Inflammatory macrophage treated with lipopolysaccharide for 4 hours (primary cell): Measurements from ENCODE around the gene ST8SIA1.

Experiments used
- DNase-seq: peaks from one replicate; pipeline ENCODE4 v3.0.0-alpha.2; 2020

Gene ST8SIA1

GRCh38 chr12:22276867-22277266 lies 57.6 kb downstream of the ST8SIA1 start:
- peak; percentile 34 for DNase-seq

GRCh38 chr12:22276313-22276712 lies 58.2 kb downstream of the ST8SIA1 start:
- no peak for DNase-seq

- DNase-seq, result no peak
Observed at GRCh38 chr12:22275843-22276242, 58.7 kb downstream of the ST8SIA1 start.

DNA sequence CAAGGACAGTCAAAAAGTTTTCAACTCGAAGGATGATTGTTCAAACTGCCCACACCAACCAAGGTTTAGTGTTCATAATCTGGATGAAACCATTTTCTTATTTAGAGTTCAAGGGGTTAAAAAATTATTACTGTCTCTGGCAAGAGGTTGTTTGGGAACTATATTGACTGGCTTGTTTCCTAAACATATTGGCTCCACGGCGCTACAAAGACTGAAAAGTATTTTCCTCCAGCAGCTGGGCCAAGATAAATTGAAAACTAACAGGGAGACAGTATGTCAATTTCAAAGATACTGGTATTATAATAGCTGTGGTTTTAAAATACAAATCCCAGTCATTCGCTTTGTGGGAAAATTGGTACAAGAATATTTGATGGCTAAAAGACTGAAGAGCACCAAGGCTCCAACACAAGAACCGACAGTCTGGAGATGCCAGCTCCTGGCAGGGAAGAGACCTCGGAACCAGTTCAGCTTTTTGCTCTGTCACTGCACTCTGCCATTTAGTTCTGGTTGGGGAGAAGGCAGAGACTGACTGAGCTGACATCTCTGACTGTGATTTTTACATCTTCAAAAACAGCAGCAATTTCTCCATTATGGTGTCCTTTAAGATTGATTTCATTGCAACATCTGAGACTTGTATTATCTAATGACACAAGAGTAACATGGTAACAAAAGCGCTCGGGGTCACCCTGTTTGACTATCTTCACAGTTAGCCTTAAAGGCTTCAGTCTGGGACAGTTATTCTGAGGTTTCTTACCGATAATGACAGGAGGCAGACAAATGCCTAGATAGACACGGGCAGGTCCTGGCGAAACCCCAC lies 62.0 kb downstream of the ST8SIA1 start:
- DNase-seq, result no peak

GRCh38 chr12:22271023-22271422 lies 63.5 kb downstream of the ST8SIA1 start:
- no peak for DNase-seq

DNA sequence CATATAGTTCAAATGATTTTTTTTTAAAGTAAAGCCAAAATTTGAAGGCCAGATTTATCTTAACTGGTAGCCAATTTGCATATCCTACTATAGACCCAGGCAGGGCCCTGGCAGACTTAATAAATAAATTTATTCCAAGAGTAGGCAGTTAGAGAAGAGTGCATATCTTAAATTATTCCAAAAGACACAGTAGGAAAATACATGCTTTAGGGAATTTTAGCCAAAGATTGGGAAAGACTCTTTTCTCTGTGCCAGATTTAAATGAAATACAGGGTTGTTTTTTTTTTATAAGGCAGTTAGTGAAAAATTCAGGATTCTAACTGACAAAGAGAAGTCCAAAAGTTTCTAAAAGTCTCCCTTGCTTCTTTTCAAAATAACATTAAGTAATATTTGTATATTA lies 65.5 kb downstream of the ST8SIA1 start:
- no peak for DNase-seq

- DNase-seq, result no peak
Observed at GRCh38 chr12:22268406-22268805, 66.1 kb downstream of the ST8SIA1 start.

- no peak for DNase-seq
Observed at GRCh38 chr12:22266101-22266500, 68.4 kb downstream of the ST8SIA1 start.

DNA sequence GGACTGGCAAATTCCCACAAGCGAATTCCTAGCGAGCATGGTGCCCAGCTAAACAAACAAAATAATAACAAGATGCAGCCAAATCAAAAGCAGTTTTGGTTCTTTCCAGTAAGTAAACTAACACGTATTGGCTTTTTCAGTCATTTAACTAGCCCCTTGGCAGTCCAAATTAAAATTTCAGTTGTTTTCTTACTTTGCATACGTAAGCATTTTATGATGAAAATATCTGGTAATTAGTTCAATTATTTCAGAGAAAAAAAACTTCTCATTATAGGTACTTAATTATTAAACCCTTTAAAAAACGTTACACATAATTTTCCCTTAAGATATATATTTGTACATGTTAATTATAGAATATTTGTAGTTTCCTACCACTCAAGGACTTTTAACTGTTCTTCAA lies 70.1 kb downstream of the ST8SIA1 start:
- no peak for DNase-seq

- DNase-seq, result peak; percentile 21
Observed at GRCh38 chr12:22262309-22262708, 72.2 kb downstream of the ST8SIA1 start.

DNA sequence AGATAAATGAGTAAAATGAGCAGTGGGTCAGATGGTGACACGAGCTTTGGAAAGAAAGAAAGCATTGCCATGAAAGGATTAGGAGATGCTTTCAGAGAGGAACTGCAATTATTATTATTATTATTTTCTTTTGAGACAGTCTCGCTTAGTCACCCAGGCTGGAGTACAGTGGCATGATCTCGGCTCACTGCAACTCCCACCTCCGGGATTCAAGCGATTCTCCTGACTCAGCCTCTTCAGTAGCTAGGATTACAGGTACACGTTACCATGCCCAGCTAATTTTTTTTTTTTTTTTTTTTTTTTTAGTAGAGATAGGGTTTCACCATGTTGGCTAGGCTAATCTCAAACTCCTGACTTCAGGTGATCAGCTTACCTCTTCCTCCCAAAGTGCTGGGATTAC lies 77.4 kb downstream of the ST8SIA1 start:
- no peak for DNase-seq

DNA sequence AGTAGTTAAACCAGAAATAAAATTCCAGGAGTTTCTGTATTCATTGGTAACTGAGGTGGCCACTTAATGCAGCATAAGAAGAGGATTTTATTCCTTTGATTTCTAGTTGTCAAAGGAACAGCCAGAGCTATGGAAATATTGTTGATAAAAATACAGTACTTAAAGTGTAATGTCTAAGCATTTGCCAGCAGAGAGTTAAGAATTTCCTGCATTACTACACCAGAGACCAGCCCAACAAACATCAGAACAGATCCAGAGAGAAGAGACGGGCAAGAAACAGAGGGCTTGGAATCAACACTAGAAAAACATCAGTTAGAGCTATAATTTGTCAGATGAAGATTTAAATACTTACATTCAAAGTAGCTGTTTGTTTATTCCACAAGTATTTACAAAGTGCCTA lies 77.9 kb downstream of the ST8SIA1 start:
- DNase-seq, result no peak

GRCh38 chr12:22256041-22256441 lies 78.5 kb downstream of the ST8SIA1 start:
- DNase-seq, result no peak

DNA sequence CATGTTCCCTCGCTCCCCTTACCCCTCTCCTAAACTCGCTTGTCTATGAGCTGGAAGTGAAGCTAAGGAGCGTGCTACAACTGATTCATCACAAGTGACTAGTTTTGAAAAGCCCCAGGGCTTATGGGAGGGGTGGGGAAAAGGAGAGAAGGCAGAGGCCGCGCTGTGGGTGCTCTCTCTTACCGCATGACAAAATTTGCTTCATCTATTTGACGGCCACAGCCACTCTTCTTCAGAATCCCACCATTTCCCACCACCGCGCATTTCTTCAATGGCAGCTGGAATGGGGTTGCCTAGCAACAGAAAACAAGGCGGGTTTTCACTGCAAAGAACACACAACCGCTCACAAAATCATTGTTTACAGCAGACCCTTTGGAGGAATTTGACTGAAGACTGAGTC lies 79.4 kb downstream of the ST8SIA1 start:
- no peak for DNase-seq

GRCh38 chr12:22254478-22254877 lies 80.0 kb downstream of the ST8SIA1 start:
- no peak for DNase-seq

DNA sequence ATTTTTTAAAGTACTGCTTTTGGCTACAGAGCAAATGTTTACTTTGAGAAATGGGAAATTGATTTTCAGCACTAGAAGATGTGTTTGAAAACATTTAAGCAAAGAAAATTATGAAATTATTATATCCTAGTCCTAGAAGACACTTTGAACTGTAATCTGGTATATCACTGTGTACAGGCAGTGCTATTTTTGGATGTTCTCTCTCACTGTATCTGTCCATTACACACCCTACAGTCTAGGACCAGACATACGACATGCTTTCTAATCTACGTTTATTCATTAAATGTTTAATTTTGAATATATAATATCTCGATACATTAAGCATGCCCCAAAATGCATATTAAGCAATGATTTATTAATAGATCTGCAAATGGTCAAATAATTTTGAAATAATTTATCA lies 82.5 kb downstream of the ST8SIA1 start:
- DNase-seq, result no peak

DNA sequence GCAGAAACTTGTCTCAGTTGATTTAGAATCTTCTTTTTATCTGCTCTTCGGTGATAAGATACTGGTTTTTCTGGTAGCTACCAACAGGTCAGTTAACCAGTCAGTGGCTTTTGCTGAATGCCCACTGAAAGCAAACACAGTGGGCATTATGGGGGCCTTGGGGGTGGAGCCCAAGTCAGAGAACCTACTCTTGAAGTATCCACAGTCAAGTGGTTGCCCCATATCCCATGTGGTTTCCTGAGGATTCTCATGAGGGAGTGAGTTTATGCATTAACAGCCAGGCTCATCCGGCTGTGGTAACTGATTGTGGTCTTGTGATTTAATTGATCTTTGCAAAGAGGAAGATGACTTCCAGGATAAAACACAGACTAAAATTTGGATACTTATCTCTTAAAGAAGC lies 83.7 kb downstream of the ST8SIA1 start:
- DNase-seq, result peak; percentile 4

- DNase-seq, result no peak
Observed at GRCh38 chr12:22248571-22249115, 85.9 kb downstream of the ST8SIA1 start.

DNA sequence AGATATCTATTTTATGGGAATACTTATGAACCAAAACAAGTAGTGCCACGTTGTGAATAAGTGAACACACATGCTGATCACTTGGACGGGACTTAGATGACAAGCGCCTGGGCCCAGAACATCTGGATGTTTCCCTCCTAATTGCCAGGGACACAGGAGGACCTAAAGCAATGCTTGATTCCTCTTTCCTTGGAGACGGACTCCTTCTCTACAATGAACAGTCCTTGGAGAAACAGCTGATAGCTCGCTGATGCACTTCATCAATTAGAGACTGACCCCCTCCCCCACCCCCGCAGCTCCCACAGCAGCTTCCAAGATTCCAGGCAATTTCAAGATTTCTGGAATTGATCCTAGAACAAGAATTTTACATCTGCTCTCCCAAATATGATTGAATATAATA lies 86.4 kb downstream of the ST8SIA1 start:
- DNase-seq, result no peak

GRCh38 chr12:22246217-22246846 lies 88.2 kb downstream of the ST8SIA1 start:
- no peak for DNase-seq

DNA sequence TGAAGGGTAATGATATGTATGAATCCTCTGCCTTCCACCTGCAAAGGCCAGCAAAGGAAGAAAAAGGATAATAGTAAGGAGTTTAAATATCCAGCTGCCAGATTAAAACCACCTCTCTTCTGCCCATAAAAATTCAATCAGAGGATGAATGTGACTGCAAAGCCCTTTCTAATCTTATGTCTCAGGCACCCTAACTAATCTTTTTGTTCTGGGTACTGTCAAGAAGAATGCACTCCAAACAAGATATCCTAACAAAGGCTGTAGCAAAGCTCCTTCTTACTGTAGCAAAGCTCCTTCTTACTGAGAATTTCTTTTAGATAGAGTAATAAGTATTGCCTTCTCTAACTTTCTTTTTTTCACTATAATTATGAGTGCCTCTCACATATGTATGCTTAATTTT lies 91.8 kb downstream of the ST8SIA1 start:
- DNase-seq, result no peak

GRCh38 chr12:22238211-22238610 lies 96.3 kb downstream of the ST8SIA1 start:
- no peak for DNase-seq

GRCh38 chr12:22234561-22234960 lies 99.9 kb downstream of the ST8SIA1 start:
- no peak for DNase-seq

DNA sequence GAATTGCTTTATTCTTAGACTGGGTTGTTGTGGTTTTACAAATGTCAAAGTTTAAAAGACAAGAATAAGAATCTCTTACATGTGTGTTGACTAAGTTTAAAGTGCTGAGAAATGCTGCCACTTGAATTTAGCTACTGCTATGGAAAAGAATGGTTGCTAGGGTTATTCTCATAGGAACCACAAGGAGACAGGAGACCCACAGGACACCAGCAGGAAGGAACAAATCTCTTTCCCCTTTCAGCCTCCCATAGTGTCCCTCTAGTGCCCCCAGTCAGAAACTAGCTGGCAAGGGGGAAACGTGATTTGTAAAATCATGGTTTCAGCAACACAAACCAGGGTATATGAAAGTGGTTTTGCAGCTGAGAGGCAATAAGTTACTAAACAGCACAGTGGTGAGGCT lies 102.7 kb downstream of the ST8SIA1 start:
- DNase-seq, result no peak
